ENCODE data around the gene PRSS57.

Gene PRSS57

GRCh38 chr19:685454-685931 lies 9.8 kb downstream of the PRSS57 start:
- H3K36me3 ChIP-seq (replicated peaks; ENCODE audit: insufficient read depth, low read length) = no peaks in the 10 kb centered on the region
- H3K27me3 ChIP-seq (replicated peaks; ENCODE audit: insufficient read depth, low read length) = peaks cover 73% of the 10 kb centered on the region
- no peaks in the 10 kb centered on the region for H4K20me1 ChIP-seq (ENCODE audit: insufficient read depth, low read length)
- no peak for DNase-seq
- H2AFZ ChIP-seq (ENCODE audit: low read length) = no peak overlapping the region
- H3K4me3 ChIP-seq (ENCODE audit: low read length) = no peak overlapping the region
- no peak overlapping the region for H3K27ac ChIP-seq (ENCODE audit: low read length)
- H3K79me2 ChIP-seq (ENCODE audit: low read length) = no peaks in the 10 kb centered on the region
- H3K9ac ChIP-seq (ENCODE audit: low read length) = no peak overlapping the region
- no peaks in the 10 kb centered on the region for H3K4me1 ChIP-seq (ENCODE audit: low read length)
- H3K4me2 ChIP-seq (ENCODE audit: low read depth, low read length) = no peak overlapping the region
- TF ChIP-seq, protein P1, sequence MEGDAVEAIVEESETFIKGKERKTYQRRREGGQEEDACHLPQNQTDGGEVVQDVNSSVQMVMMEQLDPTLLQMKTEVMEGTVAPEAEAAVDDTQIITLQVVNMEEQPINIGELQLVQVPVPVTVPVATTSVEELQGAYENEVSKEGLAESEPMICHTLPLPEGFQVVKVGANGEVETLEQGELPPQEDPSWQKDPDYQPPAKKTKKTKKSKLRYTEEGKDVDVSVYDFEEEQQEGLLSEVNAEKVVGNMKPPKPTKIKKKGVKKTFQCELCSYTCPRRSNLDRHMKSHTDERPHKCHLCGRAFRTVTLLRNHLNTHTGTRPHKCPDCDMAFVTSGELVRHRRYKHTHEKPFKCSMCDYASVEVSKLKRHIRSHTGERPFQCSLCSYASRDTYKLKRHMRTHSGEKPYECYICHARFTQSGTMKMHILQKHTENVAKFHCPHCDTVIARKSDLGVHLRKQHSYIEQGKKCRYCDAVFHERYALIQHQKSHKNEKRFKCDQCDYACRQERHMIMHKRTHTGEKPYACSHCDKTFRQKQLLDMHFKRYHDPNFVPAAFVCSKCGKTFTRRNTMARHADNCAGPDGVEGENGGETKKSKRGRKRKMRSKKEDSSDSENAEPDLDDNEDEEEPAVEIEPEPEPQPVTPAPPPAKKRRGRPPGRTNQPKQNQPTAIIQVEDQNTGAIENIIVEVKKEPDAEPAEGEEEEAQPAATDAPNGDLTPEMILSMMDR (IDR thresholded peaks at IDR 0.05; ENCODE audit: low read length) = no peak
- TF ChIP-seq EZH2phosphoT487 (IDR thresholded peaks at IDR 0.05; ENCODE audit: low read length) = no peak
- H3K9me2 ChIP-seq (replicated peaks; ENCODE audit: insufficient read depth, low read length) = no peaks in the 10 kb centered on the region
- H3K9me3 ChIP-seq (replicated peaks; ENCODE audit: insufficient read depth, low read length) = no peaks in the 10 kb centered on the region
- H3F3A ChIP-seq (ENCODE audit: insufficient read depth, low read length) = no peaks in the 10 kb centered on the region

GRCh38 chr19:682678-683320 lies 12.5 kb downstream of the PRSS57 start:
- Histone ChIP-seq H3K27me3 (replicated peaks; ENCODE audit: insufficient read depth, low read length) (peaks cover 51% of the 10 kb centered on the region), H2AFZ (ENCODE audit: low read length) (no peak overlapping the region), H4K20me1 (ENCODE audit: insufficient read depth, low read length) (no peaks in the 10 kb centered on the region), H3K4me3 (ENCODE audit: low read length) (no peak overlapping the region), H3K9ac (ENCODE audit: low read length) (no peak overlapping the region), H3K79me2 (ENCODE audit: low read length) (no peaks in the 10 kb centered on the region), H3K9me2 (replicated peaks; ENCODE audit: insufficient read depth, low read length) (no peaks in the 10 kb centered on the region), H3K36me3 (replicated peaks; ENCODE audit: insufficient read depth, low read length) (no peaks in the 10 kb centered on the region), H3K4me2 (ENCODE audit: low read depth, low read length) (no peak overlapping the region), H3K4me1 (ENCODE audit: low read length) (no peaks in the 10 kb centered on the region), H3K27ac (ENCODE audit: low read length) (no peak overlapping the region), H3F3A (ENCODE audit: insufficient read depth, low read length) (no peaks in the 10 kb centered on the region), H3K9me3 (replicated peaks; ENCODE audit: insufficient read depth, low read length) (no peaks in the 10 kb centered on the region)
- TF ChIP-seq, protein P1 (IDR thresholded peaks at IDR 0.05; ENCODE audit: low read length) = no peak
- no peak for TF ChIP-seq EZH2phosphoT487 (IDR thresholded peaks at IDR 0.05; ENCODE audit: low read length)
- TF ChIP-seq EZH2 (optimal IDR thresholded peaks at IDR 0.05; ENCODE audit: low read depth, low read length) = no peak
- DNase-seq = no peak

- peak; percentile 68 for DNase-seq
Observed at GRCh38 chr19:681029-682019, 13.9 kb downstream of the PRSS57 start.

More at GRCh38 chr19:681029-682019, 13.9 kb downstream of the PRSS57 start:
- TF ChIP-seq, protein P1 (IDR thresholded peaks at IDR 0.05; ENCODE audit: low read length) = no peak
- TF ChIP-seq EZH2 (optimal IDR thresholded peaks at IDR 0.05; ENCODE audit: low read depth, low read length) (no peak), EZH2phosphoT487 (IDR thresholded peaks at IDR 0.05; ENCODE audit: low read length) (no peak)
- Histone ChIP-seq H3K27me3 (replicated peaks; ENCODE audit: insufficient read depth, low read length) (peaks cover 45% of the 10 kb centered on the region), H3K4me2 (ENCODE audit: low read depth, low read length) (0 out of 2 replicates have a peak overlapping the region, but pooled peaks have one; percentile 56), H3K27ac (ENCODE audit: low read length) (peak overlapping the region; percentile 33; the same call in 1 of the 2 replicates), H2AFZ (ENCODE audit: low read length) (peak overlapping the region; percentile 64; the same call in 1 of the 2 replicates), H3F3A (ENCODE audit: insufficient read depth, low read length) (no peaks in the 10 kb centered on the region), H3K9me3 (replicated peaks; ENCODE audit: insufficient read depth, low read length) (no peaks in the 10 kb centered on the region), H3K9me2 (replicated peaks; ENCODE audit: insufficient read depth, low read length) (no peaks in the 10 kb centered on the region), H3K36me3 (replicated peaks; ENCODE audit: insufficient read depth, low read length) (no peaks in the 10 kb centered on the region), H3K79me2 (ENCODE audit: low read length) (no peaks in the 10 kb centered on the region), H4K20me1 (ENCODE audit: insufficient read depth, low read length) (no peaks in the 10 kb centered on the region), H3K4me1 (ENCODE audit: low read length) (no peaks in the 10 kb centered on the region), H3K4me3 (ENCODE audit: low read length) (no peak overlapping the region), H3K9ac (ENCODE audit: low read length) (no peak overlapping the region)
